ENCODE results near the gene FN3K. TPM values are rescaled to one million over a fixed set of nuclear protein-coding genes. Genes with fewer than 3 reads are reported as not detected.

The FN3K gene
- total and polyA plus RNA-seq, 2 donors (not counting 3 experiments of a cell fraction or from before 2014, with no cell fraction given), result 2.0 to 12.0 TPM

- no peak overlapping the region for H3K4me2 ChIP-seq (ENCODE audit: insufficient read depth, low read length)
- TF ChIP-seq EZH2 (IDR thresholded peaks at IDR 0.05; ENCODE audit: borderline replicate concordance, low read depth, low read length, severe bottlenecking) (no peak), MYC (IDR thresholded peaks at IDR 0.05; ENCODE audit: low read depth, low read length) (no peak), CTCF (IDR thresholded peaks at IDR 0.05; ENCODE audit: extremely low read depth in 1 of 2, insufficient read depth in 1 of 2, low read depth in 1 of 2, low read length in 2 of 2) (no peak), GATA2 (IDR thresholded peaks at IDR 0.05; ENCODE audit: insufficient read depth, insufficient read length, low read depth, low read length) (no peak), MAX (IDR thresholded peaks at IDR 0.05; ENCODE audit: insufficient read depth, insufficient read length) (no peak), POLR2AphosphoS5 (IDR thresholded peaks at IDR 0.05; ENCODE audit: insufficient read depth, low read depth, low read length) (no peak), FOS (IDR thresholded peaks at IDR 0.05; ENCODE audit: borderline replicate concordance, insufficient read depth, low read length) (no peak), JUN (IDR thresholded peaks at IDR 0.05; ENCODE audit: borderline replicate concordance, insufficient read depth, insufficient read length, low read depth) (no peak), POLR2A (IDR thresholded peaks at IDR 0.05; ENCODE audit: low read depth, low read length) (no peak)
- no peaks in the 10 kb centered on the region for H4K20me1 ChIP-seq (replicated peaks; ENCODE audit: control insufficient read depth, extremely low read depth, insufficient read depth, low read length)
- H3K4me1 ChIP-seq (ENCODE audit: control insufficient read depth, extremely low read depth, insufficient read depth, low read length), result no peaks in the 10 kb centered on the region
- no TSS peak for BruUV-seq (replicated peaks)
- H3K27me3 ChIP-seq (ENCODE audit: control insufficient read depth in 2 of 2, insufficient read depth in 2 of 2, low read length in 2 of 2), result no peaks in the 10 kb centered on the region
- no peak overlapping the region for H3K4me3 ChIP-seq (replicated peaks in 1 of 3; ENCODE audit: insufficient read depth in 1 of 3, low read depth in 1 of 3, low read length in 3 of 3)
- peaks cover 2% of the 10 kb centered on the region for H3K79me2 ChIP-seq (ENCODE audit: control insufficient read depth, insufficient read depth, low read length)
- dilution Hi-C loops (cut with MboI; ENCODE audit: extremely low pct_ligation_motif_present, low sequenced_read_pairs), result no loop called here
- ChIA-PET CTCF (interaction anchor here (1.0 to 2.5 kb wide), 4 partner anchors 9 to 127 kb away, joined by 4 to 17 read pairs (median 6); no protein-coding TSS in a partner anchor), POLR2A (no interaction called here)
- no peaks in the 10 kb centered on the region for H3K36me3 ChIP-seq (ENCODE audit: control insufficient read depth in 2 of 2, extremely low read depth in 1 of 2, insufficient read depth in 2 of 2, low read length in 2 of 2)
- no peaks in the 10 kb centered on the region for H3K9me3 ChIP-seq (replicated peaks; ENCODE audit: control insufficient read depth, insufficient read depth, low read length)
- no peaks in the 10 kb centered on the region for H3K9me1 ChIP-seq (replicated peaks; ENCODE audit: control insufficient read depth, extremely low read depth, insufficient read depth, low read length)
- no peak overlapping the region for H3K27ac ChIP-seq (ENCODE audit: insufficient read depth, low read depth, low read length)
- intact Hi-C loops (cut with micrococcal nuclease), result loop anchor here (2.0 kb wide), 1 partner anchor 54 kb away; no protein-coding TSS in a partner anchor
- DNase-seq (ENCODE audit: low read depth, low spot score) (no peak), FAIRE-seq (no peak)
- H2AFZ ChIP-seq (ENCODE audit: low read depth, low read length), result no peak overlapping the region
- no peak overlapping the region for H3K9ac ChIP-seq (replicated peaks; ENCODE audit: extremely low read depth, insufficient read depth, low read length)
Observed at GRCh38 chr17:82790391-82790790, 55.0 kb downstream of the FN3K start.
